ENCODE results near the gene ARNT2. TPM values are rescaled to one million over a fixed set of nuclear protein-coding genes. Genes with fewer than 3 reads are reported as not detected.

Gene ARNT2
- polyA plus RNA-seq, 3 donors, result 63.6 to 68.3 (median 67.9) TPM

DNA sequence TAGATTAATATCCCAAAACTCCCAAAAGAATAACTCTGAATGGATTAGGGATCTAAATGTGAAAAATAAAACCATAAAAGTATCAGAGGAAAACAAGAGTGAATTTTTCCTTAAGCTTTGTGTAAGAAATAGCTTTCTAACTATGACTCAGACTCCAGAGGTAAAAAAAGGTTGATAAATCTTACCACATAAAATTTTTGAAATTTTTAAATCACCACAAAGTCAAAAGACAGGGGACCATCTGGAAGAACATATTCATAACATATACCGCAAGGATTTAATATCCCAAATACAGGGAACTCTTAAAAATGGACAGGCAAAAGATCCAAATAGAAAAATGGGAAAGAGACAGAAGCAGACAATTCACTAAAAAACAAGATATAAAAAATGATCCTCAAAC lies 145.0 kb downstream of the ARNT2 start:
- no peak for DNase-seq (ENCODE audit: low read depth in 3 of 3, low spot score in 2 of 3)

DNA sequence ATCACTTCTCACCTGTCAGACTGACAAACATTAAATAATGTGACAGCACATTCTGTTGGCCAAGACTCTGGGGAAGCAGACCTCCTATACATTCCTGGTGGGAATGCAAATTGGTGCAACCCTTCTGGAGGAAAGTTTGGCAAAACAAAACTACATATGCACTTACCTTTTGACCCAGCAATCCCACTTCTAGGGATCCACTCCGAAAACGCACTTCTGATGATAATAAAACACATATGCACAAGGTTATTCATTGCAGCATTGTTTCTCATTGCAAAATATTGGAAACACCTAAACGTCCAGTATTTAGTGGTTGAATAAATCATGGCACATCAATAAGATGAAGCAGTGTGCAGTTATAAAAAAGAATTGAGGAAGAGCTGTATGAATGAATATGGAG lies 145.5 kb downstream of the ARNT2 start:
- DNase-seq (ENCODE audit: low read depth in 3 of 3, low spot score in 2 of 3), result no peak

DNA sequence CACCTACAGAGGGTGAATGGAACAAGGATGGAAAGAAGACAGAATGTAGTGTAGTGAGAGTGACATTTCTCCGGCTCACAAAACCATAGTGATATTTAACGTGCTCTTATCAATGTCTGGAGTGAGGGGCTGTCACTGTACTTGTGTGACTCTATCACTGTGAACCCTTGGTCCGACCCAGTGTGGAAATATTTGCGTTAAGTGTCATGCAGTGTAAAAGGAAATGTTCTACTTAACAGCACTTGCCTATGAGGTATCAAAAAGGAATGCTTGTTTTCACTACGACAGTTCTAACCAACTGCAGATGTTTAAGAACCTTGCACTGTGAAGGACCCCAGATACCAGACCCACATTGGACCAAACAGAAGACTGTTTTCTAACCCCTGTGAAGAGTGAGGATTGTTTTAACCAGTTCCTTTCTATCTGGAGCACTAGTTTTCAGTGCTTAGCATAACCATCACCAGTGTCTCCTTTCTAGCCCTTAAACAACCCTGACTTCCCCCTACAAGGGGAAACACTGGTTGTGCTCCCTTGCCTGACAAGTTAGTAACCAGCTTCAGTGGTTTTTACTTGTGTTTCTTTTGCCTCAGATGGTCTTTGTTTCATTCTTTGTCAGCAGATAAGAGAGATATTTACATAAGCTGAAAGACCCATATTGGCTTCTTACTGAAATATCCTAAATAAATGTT lies 146.2 kb downstream of the ARNT2 start:
- DNase-seq (ENCODE audit: low read depth in 3 of 3, low spot score in 2 of 3), result no peak

DNA sequence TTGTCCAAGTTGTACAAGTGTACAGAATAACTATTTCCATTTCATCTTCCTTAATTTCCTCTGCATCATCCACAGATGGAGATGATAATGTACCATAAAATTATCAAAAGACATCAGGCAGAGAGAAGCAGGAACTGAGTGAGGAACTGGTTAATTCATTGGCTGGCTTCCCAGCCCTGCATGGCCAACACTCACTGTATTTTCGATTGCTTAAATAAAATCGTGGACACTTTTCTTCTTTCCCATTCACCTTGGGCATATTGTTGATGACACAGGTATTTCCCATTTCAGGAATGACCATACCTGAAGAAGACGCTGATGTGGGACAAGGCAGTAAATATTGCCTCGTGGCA lies 146.7 kb downstream of the ARNT2 start:
- no peak for DNase-seq (ENCODE audit: low read depth in 3 of 3, low spot score in 2 of 3)

DNA sequence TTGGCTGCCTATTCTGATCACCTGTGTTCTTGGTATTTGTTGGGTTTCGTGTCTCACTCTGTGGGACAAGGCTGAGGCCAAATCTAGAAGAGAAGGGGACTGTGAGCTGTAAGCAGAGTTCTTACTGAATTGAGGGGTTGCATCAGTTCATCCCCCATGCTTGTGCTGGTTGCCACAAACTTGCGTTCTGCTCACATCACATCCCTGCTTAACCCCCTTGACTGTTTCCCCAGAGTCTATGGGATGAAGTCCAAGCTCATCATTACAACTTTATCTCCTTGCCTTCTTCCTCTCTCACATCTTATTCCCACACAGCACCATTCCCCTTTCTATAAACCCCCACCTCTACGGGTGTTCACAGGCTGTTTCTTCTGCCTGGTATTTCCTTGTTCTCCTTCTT lies 147.2 kb downstream of the ARNT2 start:
- DNase-seq (ENCODE audit: low read depth in 3 of 3, low spot score in 2 of 3), result no peak

DNA sequence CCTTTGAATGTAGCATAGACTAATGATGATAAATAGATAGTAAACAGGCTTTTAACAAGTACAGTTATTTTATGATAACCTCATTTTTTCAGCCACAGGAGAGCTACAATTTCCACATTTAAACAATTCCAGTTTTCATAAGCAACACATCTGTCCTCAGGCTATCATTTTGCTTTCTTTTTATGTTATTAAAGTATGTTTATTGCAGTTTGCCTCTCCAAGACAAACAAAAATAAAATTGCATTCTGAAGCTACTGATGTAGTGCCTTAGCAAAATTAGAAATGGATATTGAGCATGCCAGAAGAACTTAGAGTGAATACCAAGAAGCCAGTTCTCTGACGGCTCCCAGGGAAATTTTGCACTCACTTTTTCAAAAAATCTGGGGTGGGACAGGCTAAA lies 150.4 kb downstream of the ARNT2 start:
- no peak for DNase-seq (ENCODE audit: low read depth in 3 of 3, low spot score in 2 of 3)

DNA sequence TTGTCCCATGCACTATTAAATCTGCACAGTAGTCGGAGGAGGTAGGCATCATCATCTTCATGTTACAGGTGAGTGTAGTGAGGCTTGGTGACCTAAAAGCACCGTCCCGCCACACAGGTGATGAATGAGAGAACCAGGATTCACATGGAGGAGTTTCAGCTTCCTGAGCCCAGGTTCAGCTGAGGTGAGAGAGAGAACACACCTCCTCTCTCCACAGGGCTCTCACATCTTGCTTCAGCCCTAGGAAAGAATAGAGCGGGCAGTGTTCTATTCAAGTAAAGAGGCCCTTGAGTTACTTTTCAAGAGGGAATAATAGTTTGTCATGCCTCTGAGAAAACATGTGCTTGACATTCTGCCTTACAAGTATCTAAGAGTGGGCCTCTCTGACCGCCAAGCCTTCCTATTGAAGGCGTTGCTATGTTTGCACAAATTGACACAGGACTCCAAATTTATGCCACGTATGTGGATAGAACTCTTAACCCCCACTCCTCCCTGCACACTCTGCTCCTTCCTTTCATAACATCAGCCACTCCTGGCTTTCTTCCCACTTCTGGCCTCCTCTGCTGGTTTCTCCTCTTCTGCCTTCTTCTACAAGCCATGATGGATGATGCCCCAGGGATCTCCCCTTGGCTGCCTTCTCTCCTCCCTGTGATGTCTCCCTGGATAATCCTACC lies 152.6 kb downstream of the ARNT2 start:
- no peak for DNase-seq (ENCODE audit: low read depth in 3 of 3, low spot score in 2 of 3)

DNA sequence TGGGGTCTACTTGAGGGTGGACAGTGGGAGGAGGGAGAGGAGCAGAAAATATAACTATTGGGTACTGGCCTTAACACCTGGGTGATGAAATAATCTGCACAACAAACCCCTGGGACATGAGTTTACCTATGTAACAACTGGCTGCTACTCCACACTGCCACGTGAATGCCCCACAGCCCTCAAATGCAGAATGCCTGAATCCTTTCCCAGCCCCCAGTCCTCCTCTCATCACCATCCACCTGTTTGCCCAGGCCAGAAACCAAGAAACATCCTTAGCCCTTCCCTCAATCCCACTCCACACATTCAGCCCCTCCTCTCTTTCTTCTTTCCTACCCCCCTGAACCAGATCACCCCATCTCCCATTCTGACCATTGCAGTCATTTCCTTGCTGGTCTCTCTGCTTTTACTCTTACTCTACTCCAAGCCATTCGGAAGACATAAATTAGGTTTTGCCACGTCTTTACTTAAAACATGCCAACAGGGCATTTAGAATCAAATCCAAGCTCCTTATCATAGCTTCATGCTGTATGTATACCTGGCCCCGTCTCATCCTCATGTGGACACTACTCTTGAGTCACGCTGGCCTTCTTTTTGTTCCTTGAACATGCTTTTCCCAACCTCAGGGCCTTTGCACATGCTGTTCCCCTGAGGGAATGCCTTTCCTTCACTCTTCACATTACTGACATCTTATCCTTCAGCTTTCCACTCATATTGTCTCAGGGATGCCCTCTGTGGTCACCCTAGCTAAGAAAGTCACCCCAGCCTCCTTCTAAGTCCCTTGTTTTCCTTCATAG lies 153.5 kb downstream of the ARNT2 start:
- no peak for DNase-seq (ENCODE audit: low read depth in 3 of 3, low spot score in 2 of 3)

DNA sequence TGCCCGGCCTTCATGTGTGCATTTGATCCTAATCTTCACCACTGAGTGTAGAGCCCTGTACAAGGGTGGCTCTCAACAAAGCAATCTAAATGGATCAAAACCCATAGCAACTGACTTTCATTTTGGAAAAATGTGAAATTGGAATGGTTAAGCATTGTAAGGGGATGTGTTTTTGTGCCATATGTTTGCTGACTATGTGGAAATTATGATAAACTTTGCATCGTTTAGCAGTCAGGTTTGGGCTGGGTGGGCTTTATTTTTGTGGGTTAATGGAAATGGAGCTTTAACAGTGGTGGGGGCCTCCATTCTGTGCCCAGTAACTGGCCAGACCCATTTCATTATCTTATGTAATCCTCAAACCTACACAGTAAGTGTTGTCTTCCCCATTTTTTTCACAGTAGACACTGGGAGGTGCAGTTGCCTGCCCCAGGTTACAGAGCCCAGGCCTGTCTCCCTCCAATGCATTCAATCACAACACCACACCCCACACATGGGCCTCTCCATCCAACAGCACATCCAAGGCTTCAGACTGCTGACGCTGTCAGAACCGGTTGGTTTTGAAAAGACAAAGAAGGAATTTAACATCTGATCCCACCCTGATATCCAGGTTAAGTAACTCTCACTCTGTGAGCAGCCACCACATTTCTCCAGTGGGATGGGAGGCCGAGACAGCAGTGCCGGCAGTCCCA lies 154.6 kb downstream of the ARNT2 start:
- DNase-seq (ENCODE audit: low read depth in 3 of 3, low spot score in 2 of 3), result no peak

DNA sequence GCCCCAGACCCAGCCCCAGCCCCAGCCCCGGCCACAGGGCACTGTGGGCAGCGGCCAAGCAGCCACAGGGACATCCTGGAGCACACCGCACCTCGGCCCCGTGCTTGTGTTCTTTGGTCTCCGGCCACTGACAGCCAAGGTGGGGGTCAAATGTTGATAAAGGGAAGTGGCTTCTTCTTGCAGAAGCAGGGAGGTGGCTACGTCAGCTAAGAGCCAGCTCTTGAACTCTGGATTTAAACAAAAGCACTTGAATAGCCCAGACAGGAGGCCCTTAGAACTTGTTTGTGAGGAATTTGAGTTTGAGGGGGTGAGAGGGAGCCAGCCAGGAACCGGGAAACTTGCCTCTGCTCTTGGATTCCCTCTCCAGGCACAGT lies 155.1 kb downstream of the ARNT2 start:
- no peak for DNase-seq (ENCODE audit: low read depth in 3 of 3, low spot score in 2 of 3)

DNA sequence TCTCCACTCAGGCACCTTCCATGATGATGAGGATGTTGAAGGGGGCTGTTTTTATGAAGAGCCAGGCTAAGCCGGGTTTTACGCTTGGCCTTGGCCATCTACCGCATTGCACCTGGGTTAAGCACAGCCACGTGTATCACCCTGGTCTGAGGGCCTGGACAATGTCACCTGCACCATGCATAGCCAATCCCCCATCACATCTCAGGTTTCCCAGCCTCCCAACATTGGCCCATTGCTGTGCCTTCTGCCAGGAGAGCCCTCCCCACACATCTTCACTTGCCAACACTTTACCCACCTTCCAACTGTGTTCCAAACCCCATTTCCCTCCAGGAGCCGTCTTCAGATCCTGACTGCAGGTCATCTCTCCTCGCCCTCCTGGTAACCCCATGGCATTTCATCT lies 155.6 kb downstream of the ARNT2 start:
- DNase-seq (ENCODE audit: low read depth in 3 of 3, low spot score in 2 of 3), result no peak

DNA sequence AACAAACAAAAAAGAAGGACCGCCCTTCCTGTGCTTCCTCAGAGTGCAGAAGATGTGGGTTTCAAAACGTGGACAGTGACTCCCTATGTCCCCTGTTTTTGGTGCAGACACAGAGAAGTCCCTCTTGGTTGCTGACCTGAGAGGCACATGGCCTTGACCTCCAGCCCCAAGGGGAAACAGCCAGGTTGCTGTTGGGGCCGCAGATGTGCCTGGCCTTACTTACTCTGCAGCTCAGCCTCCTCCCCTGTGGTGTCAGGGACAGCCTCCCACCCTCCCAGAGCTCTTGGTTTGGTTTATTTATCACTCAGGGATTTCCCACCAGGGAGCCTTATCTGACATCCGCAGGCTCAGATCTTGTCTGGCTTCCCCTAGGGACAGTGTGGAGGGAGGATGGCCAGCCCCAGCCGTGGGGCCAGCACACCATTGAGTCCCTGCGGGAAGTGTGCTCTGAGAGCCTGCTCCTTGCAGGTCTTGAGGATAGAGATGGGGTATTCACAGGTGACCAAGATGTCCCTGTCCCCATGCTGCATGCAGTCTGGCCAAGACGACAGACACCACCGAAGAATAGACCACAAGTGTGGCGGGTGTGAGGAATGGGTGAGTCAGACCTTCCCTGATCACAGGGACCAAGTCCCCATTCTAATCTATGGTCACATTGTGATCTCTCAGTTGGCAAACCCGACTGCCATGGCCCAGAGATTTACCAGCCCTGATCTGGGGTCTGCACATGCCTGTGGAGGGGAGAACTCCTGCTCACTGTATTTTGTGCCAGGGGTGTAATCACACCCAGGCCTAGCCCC lies 156.6 kb downstream of the ARNT2 start:
- no peak for DNase-seq (ENCODE audit: low read depth in 3 of 3, low spot score in 2 of 3)

DNA sequence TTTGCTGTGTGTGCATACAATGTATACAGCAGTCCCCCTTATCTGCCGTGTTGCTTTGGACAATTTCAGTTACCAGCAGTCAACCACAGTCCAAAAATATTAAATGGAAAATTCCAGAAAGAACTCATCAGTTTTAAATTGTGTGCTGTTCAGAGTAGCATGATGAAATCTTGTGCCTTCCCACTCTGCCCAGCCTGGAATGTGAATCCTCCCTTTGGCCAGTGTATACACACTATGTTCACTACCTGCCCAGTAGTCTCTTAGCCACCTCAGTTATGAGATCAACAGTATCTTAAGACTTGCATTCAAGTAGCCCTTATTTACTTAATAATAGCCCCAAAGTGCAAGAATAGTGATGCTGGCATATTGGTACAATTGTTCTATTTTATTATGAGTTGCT lies 157.3 kb downstream of the ARNT2 start:
- DNase-seq (ENCODE audit: low read depth in 3 of 3, low spot score in 2 of 3), result no peak

DNA sequence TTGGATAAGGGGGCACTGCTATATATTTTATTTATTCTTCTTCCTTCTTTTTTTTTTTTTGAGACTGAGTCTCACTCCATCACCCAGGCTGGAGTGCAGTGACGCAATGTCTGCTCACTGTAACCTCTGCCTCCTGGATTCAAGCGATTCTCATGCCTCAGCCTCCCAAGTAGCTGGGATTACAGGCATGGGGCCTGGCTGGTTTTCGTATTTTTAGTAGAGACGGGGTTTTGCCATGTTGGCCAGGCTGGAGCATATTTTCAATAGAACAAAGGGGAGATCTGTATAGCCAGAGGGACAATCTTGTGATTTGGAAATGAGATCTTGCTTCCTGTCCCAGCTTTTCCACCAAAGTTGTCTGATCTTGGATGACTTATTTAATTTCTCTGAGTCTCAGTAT lies 157.9 kb downstream of the ARNT2 start:
- DNase-seq (ENCODE audit: low read depth in 3 of 3, low spot score in 2 of 3), result no peak

DNA sequence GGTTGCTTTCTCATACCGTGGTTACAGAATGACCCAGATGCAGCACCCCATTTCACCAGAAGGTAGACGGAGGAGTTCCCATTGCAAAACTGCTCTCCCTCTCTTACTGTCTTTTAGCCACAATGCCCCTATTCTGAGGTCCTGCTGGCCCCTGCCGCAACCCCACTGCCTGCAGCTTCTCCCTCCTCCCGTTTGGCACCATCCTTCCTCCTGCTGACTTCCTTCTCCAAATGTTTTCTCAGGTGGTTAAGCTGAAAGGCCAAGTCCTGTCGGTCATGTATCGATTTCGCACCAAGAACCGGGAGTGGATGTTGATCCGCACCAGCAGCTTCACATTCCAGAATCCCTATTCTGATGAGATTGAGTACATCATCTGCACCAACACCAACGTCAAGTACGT lies 158.7 kb downstream of the ARNT2 start:
- no peak for DNase-seq (ENCODE audit: low read depth in 3 of 3, low spot score in 2 of 3)

DNA sequence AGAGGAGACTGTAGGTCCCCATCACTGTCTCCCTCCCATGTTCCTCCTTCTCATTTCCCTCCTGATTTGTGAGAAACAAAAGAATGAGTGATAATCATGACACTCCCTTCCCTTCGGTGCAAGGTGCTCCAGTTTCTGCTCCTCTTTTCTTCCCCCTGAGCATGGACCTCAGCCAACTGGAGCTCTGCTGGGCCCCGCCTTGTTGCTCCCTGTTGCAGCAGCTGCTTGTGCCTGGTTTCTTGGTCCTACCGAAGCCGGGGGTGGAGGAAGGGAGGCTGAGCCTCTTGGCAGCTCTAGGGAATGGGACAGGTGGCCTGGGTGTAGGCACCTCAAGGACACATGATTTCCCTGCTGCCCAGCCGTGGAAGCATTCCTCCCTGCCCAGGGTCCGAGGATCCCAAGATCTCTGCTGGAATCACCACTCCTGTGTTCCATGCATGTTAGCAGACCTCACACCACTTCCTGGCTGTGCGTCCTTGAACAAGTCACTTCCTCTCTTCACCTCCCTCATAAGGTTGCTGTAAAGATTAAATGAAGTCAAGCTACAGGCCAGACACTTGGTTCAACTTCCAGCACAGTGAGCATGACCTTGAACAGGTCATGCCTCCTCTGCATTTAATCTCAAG lies 159.3 kb downstream of the ARNT2 start:
- no peak for DNase-seq (ENCODE audit: low read depth in 3 of 3, low spot score in 2 of 3)

DNA sequence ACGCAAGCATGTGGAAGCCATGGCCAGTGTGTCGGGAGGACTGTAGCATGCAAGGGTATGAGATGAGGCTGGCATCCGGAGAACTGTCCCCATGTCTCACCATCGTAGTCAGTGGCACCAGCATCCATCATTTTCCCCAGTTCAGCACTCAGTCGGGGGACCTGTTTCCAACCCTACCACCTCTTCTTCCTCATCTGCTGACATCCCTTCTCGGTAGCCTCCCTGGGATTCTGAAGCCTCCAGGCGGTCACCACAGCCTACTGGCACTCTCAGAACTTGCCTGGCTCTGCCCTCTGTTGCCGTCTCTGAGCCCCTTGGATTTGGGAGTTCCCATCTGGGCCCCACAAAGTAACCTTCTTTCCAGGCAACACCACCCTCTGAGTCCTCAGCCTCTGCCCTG lies 159.9 kb downstream of the ARNT2 start:
- DNase-seq (ENCODE audit: low read depth in 3 of 3, low spot score in 2 of 3), result no peak

DNA sequence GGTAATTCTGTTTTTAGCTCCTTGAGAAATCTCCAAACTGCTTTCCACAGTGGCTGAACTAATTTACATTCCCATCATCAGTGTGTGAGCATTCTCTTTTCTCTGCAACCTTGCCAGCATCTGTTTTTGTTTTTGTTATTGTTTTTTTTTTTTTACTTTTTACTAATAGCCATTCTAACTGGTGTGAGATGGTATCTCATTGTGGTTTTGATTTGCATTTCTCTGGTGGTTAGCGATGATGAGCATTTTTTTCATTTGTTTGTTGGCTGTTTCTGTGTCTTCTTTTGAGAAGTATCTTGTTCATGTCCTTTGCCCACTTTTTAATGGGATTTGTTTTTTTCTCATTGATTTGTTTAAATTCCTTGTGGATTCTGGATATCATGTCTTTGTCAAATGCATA lies 161.2 kb downstream of the ARNT2 start:
- no peak for DNase-seq (ENCODE audit: low read depth in 3 of 3, low spot score in 2 of 3)

DNA sequence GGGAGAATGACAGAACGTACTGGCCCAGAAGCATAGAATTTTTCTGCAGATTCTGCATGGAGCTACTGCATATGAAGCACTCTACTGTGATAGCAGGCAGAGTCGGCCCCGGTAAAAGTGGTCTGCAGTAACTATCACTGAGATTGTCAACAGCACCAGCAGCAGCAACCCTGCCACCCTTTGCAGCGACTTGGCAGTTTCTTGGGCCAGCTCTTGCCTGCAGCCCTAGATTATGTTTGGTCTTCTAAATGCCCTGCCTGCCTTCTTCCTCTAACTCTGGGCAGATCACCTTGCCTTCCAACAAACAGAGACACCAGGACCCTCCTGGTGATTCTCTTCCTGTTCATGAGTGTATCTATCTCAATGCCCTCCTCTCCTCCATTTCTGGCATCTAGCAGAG lies 161.8 kb downstream of the ARNT2 start:
- no peak for DNase-seq (ENCODE audit: low read depth in 3 of 3, low spot score in 2 of 3)

DNA sequence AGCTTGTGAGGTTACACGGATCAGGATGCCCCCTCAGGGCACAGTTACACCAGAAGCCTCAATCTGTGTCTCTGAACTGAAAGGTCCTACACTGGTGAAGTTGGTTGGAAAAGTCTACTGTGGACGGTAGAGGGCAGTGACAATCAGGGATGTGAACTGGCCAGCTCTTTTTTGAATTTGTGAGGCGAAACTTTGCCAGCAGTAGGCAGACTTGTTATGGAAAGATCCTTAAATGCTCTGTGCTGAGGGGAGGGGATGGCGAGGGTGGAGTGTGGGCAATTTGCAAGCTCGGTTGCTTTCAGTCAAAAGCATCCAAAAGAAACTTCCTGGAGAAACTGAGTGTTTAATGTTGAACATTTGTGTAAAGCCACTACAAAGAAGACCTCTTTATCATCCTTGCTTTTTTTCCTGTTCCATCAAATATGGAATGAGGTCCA lies 163.6 kb downstream of the ARNT2 start:
- peak; percentile 41 to 54 (median 45) for DNase-seq (ENCODE audit: low read depth in 3 of 3, low spot score in 2 of 3)

Data from right renal cortex interstitium (tissue), 3 donors.